HG02759 (cell line): ENCODE data around the gene FASTKD3.
A peak's percentile ranks its signal among the peaks of the same experiment; 100 is the strongest.

Experiments used
- ATAC-seq: cut with Tn5 transposase; IDR thresholded peaks from one replicate; pipeline ENCODE4 v1.9.1; 2021; ENCODE audit warnings: mild to moderate bottlenecking, moderate library complexity; ENCODE audit not compliant: unreplicated experiment

Gene FASTKD3

GRCh38 chr5:7881091-7881490 is 12.3 kb upstream of the FASTKD3 start:
- ATAC-seq = no peak

- peak; percentile 95 for ATAC-seq
Measured at GRCh38 chr5:7878381-7878873, 9.6 kb upstream of the FASTKD3 start.

- ATAC-seq = no peak
Measured at GRCh38 chr5:7877851-7878250, 9.0 kb upstream of the FASTKD3 start.

- peak; percentile 46 for ATAC-seq
Measured at GRCh38 chr5:7876867-7877266, 8.0 kb upstream of the FASTKD3 start.

GRCh38 chr5:7875151-7875550 is 6.3 kb upstream of the FASTKD3 start:
- no peak for ATAC-seq

GRCh38 chr5:7874639-7875038 is 5.8 kb upstream of the FASTKD3 start:
- ATAC-seq = no peak

- ATAC-seq = no peak
Measured at GRCh38 chr5:7873216-7873615, 4.4 kb upstream of the FASTKD3 start.

- ATAC-seq = no peak
Measured at GRCh38 chr5:7872517-7873130, 3.8 kb upstream of the FASTKD3 start.

- ATAC-seq = no peak
Measured at GRCh38 chr5:7871653-7872052, 2.8 kb upstream of the FASTKD3 start.

- ATAC-seq = peak; percentile 40
Measured at GRCh38 chr5:7869474-7870136, 774 bp upstream of the FASTKD3 start.

GRCh38 chr5:7868427-7868772 is 431 bp downstream of the FASTKD3 start:
- ATAC-seq = peak; percentile 1

- ATAC-seq = no peak
Measured at GRCh38 chr5:7867260-7867659, 1.6 kb downstream of the FASTKD3 start.

- ATAC-seq = no peak
Measured at GRCh38 chr5:7866196-7866595, 2.6 kb downstream of the FASTKD3 start.

GRCh38 chr5:7857926-7858632 is 10.8 kb downstream of the FASTKD3 start:
- ATAC-seq = no peak

- no peak for ATAC-seq
Measured at GRCh38 chr5:7857361-7857760, 11.5 kb downstream of the FASTKD3 start.

GRCh38 chr5:7856855-7857254 is 12.0 kb downstream of the FASTKD3 start:
- ATAC-seq = peak; percentile 44

- no peak for ATAC-seq
Measured at GRCh38 chr5:7855611-7856010, 13.2 kb downstream of the FASTKD3 start.

GRCh38 chr5:7852988-7853387 is 15.8 kb downstream of the FASTKD3 start:
- no peak for ATAC-seq

GRCh38 chr5:7852542-7852941 is 16.3 kb downstream of the FASTKD3 start:
- no peak for ATAC-seq

- ATAC-seq = no peak
Measured at GRCh38 chr5:7851617-7852289, 17.1 kb downstream of the FASTKD3 start.

GRCh38 chr5:7851240-7851592 is 17.6 kb downstream of the FASTKD3 start:
- ATAC-seq = no peak
